CD4-positive, alpha-beta T cell (primary cell): Measurements from ENCODE around the gene CERCAM. TPM values are rescaled to one million over a fixed set of nuclear protein-coding genes. Genes with fewer than 3 reads are reported as not detected.

Source experiments
- ATAC-seq: fragments of 200-7000 bp; cut with Tn5 transposase; one replicate; pipeline ENCODE4 v1.10.0; 2022; ENCODE audit warnings: mild to moderate bottlenecking; ENCODE audit not compliant: poor library complexity
- CTCF ChIA-PET: fragments of 350-600 bp; sonication (Branson Sonifier 250); formaldehyde crosslinking; loops from one replicate; lab custom pipeline; 2021; ENCODE audit warnings: antibody characterized with exemption, inconsistent platforms; lab: Charles Lee
- POLR2A ChIA-PET: fragments of 350-600 bp; sonication (Branson Sonifier 250); formaldehyde crosslinking; loops from one replicate; lab custom pipeline; 2021; ENCODE audit warnings: antibody characterized with exemption, inconsistent platforms; lab: Charles Lee
- DNase-seq, 14 experiments: peaks; one replicate each; pipeline ENCODE4 v3.0.0-alpha.2; 2013 to 2020; ENCODE audit warnings: mixed read lengths in 2 of 14
- H3K27ac ChIP-seq, 2 donors: one replicate each; pipeline versions ENCODE4 v1.5.1 to v1.7.0; 2013; ENCODE audit warnings: low read length in 2 of 2, low read depth in 1 of 2, mild to moderate bottlenecking in 1 of 2
- H3K27me3 ChIP-seq, 2 experiments: 1 replicate in 1 of 2; 2 replicates in 1 of 2; pipeline versions ENCODE4 v1.6.1 to v1.7.0; 2013; ENCODE audit warnings: low read length in 2 of 2, control low read depth in 1 of 2, mild to moderate bottlenecking in 1 of 2, moderate library complexity in 1 of 2; ENCODE audit not compliant: insufficient read depth in 2 of 2, control insufficient read depth in 1 of 2
- H3K36me3 ChIP-seq: one replicate; pipeline ENCODE4 v1.6.1; 2013; ENCODE audit warnings: low read length, control low read depth; ENCODE audit not compliant: insufficient read depth
- H3K4me1 ChIP-seq: one replicate; pipeline ENCODE4 v1.6.1; 2013; ENCODE audit warnings: low read length, control low read depth; ENCODE audit not compliant: insufficient read depth
- H3K4me3 ChIP-seq: one replicate; pipeline ENCODE4 v1.5.1; 2013; ENCODE audit warnings: mild to moderate bottlenecking, low read length, moderate library complexity
- H3K9me3 ChIP-seq, 2 experiments: 1 replicate in 1 of 2; 2 replicates in 1 of 2; pipeline versions ENCODE4 v1.6.1 to v1.7.0; 2013; ENCODE audit warnings: low read length in 2 of 2, mild to moderate bottlenecking in 2 of 2, control low read depth in 1 of 2, moderate library complexity in 1 of 2; ENCODE audit not compliant: control insufficient read depth in 1 of 2, insufficient read depth in 1 of 2
- H3K27ac Mint-ChIP-seq: one replicate; pipeline ENCODE4 v1.8.0; 2020; ENCODE audit warnings: mixed read lengths
- H3K27me3 Mint-ChIP-seq: one replicate; pipeline ENCODE4 v1.8.0; 2021; ENCODE audit warnings: mixed read lengths
- H3K36me3 Mint-ChIP-seq: one replicate; pipeline ENCODE4 v1.8.0; 2021; ENCODE audit warnings: low read depth, mixed read lengths
- H3K4me1 Mint-ChIP-seq: one replicate; pipeline ENCODE4 v1.8.0; 2021; ENCODE audit warnings: low read depth, mixed read lengths
- H3K4me3 Mint-ChIP-seq: one replicate; pipeline ENCODE4 v1.8.0; 2020; ENCODE audit warnings: mild to moderate bottlenecking, mixed read lengths
- H3K9me3 Mint-ChIP-seq: one replicate; pipeline ENCODE4 v1.8.0; 2020; ENCODE audit warnings: mixed read lengths
- CTCF ChIP-seq: fragments of 200-600 bp; IDR thresholded peaks from one replicate; pipeline ENCODE4 v1.8.0; 2022; ENCODE audit warnings: antibody characterized with exemption, mild to moderate bottlenecking
- intact Hi-C, 2 experiments: fragments of 100-400 bp; cut with DNase I in 1 of 2; cut with micrococcal nuclease in 1 of 2; formaldehyde crosslinking; loops; one replicate each; pipeline versions ENCODE4 v1.15.1 to v1.9.0; 2023 to 2025; cut with DNase I, micrococcal nuclease
- total RNA-seq, 174 experiments: library from RNA in 2 of 174; stranded (reverse) in 2 of 174; gene quantifications; one replicate each; pipeline ENCODE4 v1.2.3 and lab custom pipeline; 2021 to 2026

CERCAM gene
- total RNA-seq, 2 experiments from 2014 or later: 0.30 to 0.31 TPM

DNA sequence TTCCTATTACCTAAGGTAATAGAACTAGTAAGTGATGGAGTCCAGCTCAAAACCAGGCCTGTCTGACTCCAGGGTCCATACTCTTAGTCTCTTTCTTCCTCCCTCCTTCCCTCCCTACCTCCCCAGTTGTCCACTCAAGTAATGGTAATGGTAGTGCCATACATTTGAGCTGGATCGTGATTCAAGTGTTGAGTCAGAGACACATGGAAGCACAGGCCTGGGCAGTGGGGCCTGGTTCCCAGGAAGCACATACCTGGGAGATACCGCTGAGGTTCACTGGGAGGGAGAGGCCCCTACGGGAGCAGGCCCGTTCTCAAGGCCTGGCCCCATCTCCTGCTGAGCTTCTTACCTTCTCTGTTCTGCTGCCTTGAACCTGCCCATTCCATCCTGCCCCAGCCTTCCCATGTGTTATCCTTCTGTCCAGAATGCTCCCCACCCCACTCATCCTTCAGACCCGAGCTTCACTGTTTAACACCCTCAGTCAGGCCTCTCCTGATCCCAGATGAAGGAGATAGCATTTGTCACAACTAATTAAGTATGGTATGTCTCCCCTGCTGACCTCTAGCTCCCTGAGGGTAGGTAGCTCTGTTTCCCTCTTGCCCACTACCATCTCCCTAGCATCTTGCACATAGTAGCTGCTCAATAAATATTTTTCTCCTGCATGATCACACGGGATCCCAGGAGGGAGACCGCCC lies 35.7 kb upstream of the CERCAM start:
- ChIA-PET CTCF (no interaction called here), POLR2A (no interaction called here)
- Mint-ChIP-seq H3K36me3 (peaks cover 66% of the 10 kb centered on the region), H3K27ac (no peak overlapping the region), H3K27me3 (no peaks in the 10 kb centered on the region), H3K9me3 (no peaks in the 10 kb centered on the region), H3K4me1 (no peaks in the 10 kb centered on the region), H3K4me3 (no peak overlapping the region)
- Histone ChIP-seq H3K36me3 (peaks cover 82% of the 10 kb centered on the region), H3K4me3 (no peak overlapping the region), H3K4me1 (no peaks in the 10 kb centered on the region), H3K27me3 (no peaks in the 10 kb centered on the region), H3K27ac (no peak overlapping the region), H3K9me3 (no peaks in the 10 kb centered on the region)
- ATAC-seq (no peak), DNase-seq (no peak)
- TF ChIP-seq CTCF: no peak
- intact Hi-C loops: no loop called here

- no peaks in the 10 kb centered on the region for H3K27me3 Mint-ChIP-seq
- ATAC-seq (no peak), DNase-seq (no peak)
- peaks cover 86% of the 10 kb centered on the region for H3K36me3 ChIP-seq
- ChIA-PET POLR2A (no interaction called here), CTCF (no interaction called here)
- intact Hi-C loops: no loop called here
- peaks cover 62% of the 10 kb centered on the region for H3K36me3 Mint-ChIP-seq
- H3K27me3 ChIP-seq: no peaks in the 10 kb centered on the region
- no peaks in the 10 kb centered on the region for H3K4me1 ChIP-seq
- H3K9me3 Mint-ChIP-seq: no peaks in the 10 kb centered on the region
- no peak overlapping the region for H3K27ac Mint-ChIP-seq
- no peak for TF ChIP-seq CTCF
- no peaks in the 10 kb centered on the region for H3K4me1 Mint-ChIP-seq
- no peak overlapping the region for H3K4me3 ChIP-seq
- H3K9me3 ChIP-seq: no peaks in the 10 kb centered on the region
- H3K4me3 Mint-ChIP-seq: no peak overlapping the region
- H3K27ac ChIP-seq: no peak overlapping the region
These were observed 34.9 kb upstream of the CERCAM start for GRCh38 chr9:128385496-128386460.

DNA sequence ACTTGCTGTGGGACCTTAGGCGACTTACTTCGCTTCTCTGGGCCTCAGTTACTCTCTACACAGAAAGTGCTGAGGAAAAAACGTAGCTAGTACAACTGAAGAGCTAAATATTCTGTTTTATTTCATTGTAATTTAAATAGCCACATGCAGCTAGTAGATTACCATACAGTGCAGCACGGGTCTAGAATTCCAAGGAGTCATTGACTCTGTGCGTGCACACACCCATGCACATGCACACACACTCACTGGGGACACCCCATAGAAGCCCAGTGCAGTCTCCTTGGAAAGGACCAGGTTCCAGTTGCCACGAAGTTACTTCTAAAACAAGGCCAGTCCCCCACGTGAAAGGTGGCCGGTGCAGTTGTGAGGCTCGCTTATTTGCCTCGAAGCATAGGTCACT lies 32.5 kb upstream of the CERCAM start:
- H3K36me3 Mint-ChIP-seq: peaks cover 64% of the 10 kb centered on the region
- TF ChIP-seq CTCF: no peak
- peaks cover 86% of the 10 kb centered on the region for H3K36me3 ChIP-seq
- H3K27me3 Mint-ChIP-seq: no peaks in the 10 kb centered on the region
- ATAC-seq (no peak), DNase-seq (no peak)
- H3K27ac ChIP-seq: no peak overlapping the region
- no peak overlapping the region for H3K27ac Mint-ChIP-seq
- H3K4me3 Mint-ChIP-seq: no peak overlapping the region
- no peaks in the 10 kb centered on the region for H3K9me3 Mint-ChIP-seq
- no peaks in the 10 kb centered on the region for H3K9me3 ChIP-seq
- POLR2A ChIA-PET: no interaction called here
- no peaks in the 10 kb centered on the region for H3K4me1 ChIP-seq
- CTCF ChIA-PET: no interaction called here
- H3K27me3 ChIP-seq: no peaks in the 10 kb centered on the region
- H3K4me1 Mint-ChIP-seq: no peaks in the 10 kb centered on the region
- no peak overlapping the region for H3K4me3 ChIP-seq
- intact Hi-C loops: no loop called here
